Lung (tissue), 12 donors: Measurements from ENCODE around the gene C1orf198. TPM values are rescaled to one million over a fixed set of nuclear protein-coding genes. Genes with fewer than 3 reads are reported as not detected.

Source experiments
- ATAC-seq: fragments of 200-7000 bp; cut with Tn5 transposase; one replicate; pipeline ENCODE4 v1.9.1; 2020; ENCODE audit warnings: moderate number of reproducible peaks; ENCODE audit not compliant: insufficient read depth, low FRiP score
- DNase-seq, 3 donors: peaks; one replicate each; pipeline ENCODE4 v3.0.0-alpha.2; 2013 to 2017
- H3K27ac ChIP-seq, 2 donors: one replicate each; pipeline ENCODE4 v1.5.1; 2013; ENCODE audit warnings: mild to moderate bottlenecking in 2 of 2, moderate library complexity in 2 of 2, control low read depth in 1 of 2, inconsistent platforms in 1 of 2, low read depth in 1 of 2, low read length in 1 of 2
- H3K27me3 ChIP-seq, 3 donors: one replicate each; pipeline ENCODE4 v1.5.1; 2013; ENCODE audit warnings: low read length in 2 of 3; ENCODE audit not compliant: control insufficient read depth in 3 of 3, insufficient read depth in 3 of 3
- H3K36me3 ChIP-seq, 4 donors: one replicate each; pipeline ENCODE4 v1.5.1; 2013; ENCODE audit warnings: low read length in 4 of 4, mild to moderate bottlenecking in 1 of 4, moderate library complexity in 1 of 4; ENCODE audit not compliant: control insufficient read depth in 4 of 4, insufficient read depth in 4 of 4
- H3K4me1 ChIP-seq, 5 donors: one replicate each; pipeline ENCODE4 v1.5.1; 2013; ENCODE audit warnings: low read length in 5 of 5, mild to moderate bottlenecking in 2 of 5, moderate library complexity in 1 of 5; ENCODE audit not compliant: control insufficient read depth in 5 of 5, insufficient read depth in 5 of 5
- H3K4me3 ChIP-seq: one replicate; pipeline ENCODE4 v1.5.1; 2013; ENCODE audit warnings: mild to moderate bottlenecking, control low read depth, moderate library complexity
- H3K9ac ChIP-seq, 2 donors: one replicate each; pipeline ENCODE4 v1.5.1; 2013; ENCODE audit warnings: low read length in 2 of 2, control low read depth in 1 of 2; ENCODE audit not compliant: insufficient read depth in 1 of 2
- H3K9me3 ChIP-seq, 4 donors: one replicate each; pipeline ENCODE4 v1.5.1; 2013; ENCODE audit warnings: low read length in 3 of 4, mild to moderate bottlenecking in 1 of 4, moderate library complexity in 1 of 4; ENCODE audit not compliant: control insufficient read depth in 4 of 4, insufficient read depth in 3 of 4
- WGBS, 2 donors: extraction: QIAGEN DNeasy Blood & Tissue Kit; methylation state at CpG; one replicate each; pipeline ENCODE4 v1.1.7; 2013; 5-methylcytosine and 5-hydroxymethylcytosine counted together
- polyA plus RNA-seq, 2 donors: library from polyadenylated mRNA; stranded (reverse); fragments of 200-250 nt; gene quantifications; one replicate each; pipeline ENCODE4 v1.2.1, GENCODE V29; 2013
- total RNA-seq, 2 donors: library from RNA; depleted of rRNA in 1 of 2; stranded (reverse); fragments of >200 nt in 1 of 2; gene quantifications; one replicate each; pipeline ENCODE4 v1.2.1, GENCODE V29; 2014 to 2021
- TF ChIP-seq, protein P1 (sequence below): IDR thresholded peaks from 2 replicates; pipeline ENCODE4 v1.5.1; 2012; ENCODE audit warnings: mild to moderate bottlenecking; ENCODE audit errors: control extremely low read depth, extremely low read depth
- donor health status: control.
- donor health status: control.
- donor health status: Bipolar disorder and iron deficiency.
- donor health status: healthy.
- donor health status: DM: yes; HTN: yes; CAD: no.

The C1orf198 gene
- total and polyA plus RNA-seq, 4 donors: 25.8 to 109 (median 49.7) TPM

DNA sequence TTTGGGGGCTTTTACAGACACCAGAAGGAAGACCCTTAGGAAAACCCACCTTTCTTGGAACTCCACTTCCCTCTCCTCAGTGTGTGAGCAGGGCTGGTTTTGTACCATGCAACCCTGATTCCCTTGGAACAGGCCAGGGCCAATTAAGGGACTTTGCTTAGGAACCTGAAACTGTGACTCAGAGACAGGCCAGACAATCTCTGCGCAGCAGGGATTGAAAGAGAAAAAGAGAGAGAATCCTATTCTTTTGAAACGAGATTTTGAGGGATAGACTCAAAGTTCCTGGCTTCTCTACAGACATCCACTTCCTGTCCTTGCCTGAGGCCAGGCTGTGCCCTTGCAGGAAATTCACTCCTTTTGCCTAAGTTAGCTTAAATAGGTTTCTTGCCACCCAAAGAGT is 23.1 kb upstream of the C1orf198 start:
- H3K27ac ChIP-seq: no peak overlapping the region

DNA sequence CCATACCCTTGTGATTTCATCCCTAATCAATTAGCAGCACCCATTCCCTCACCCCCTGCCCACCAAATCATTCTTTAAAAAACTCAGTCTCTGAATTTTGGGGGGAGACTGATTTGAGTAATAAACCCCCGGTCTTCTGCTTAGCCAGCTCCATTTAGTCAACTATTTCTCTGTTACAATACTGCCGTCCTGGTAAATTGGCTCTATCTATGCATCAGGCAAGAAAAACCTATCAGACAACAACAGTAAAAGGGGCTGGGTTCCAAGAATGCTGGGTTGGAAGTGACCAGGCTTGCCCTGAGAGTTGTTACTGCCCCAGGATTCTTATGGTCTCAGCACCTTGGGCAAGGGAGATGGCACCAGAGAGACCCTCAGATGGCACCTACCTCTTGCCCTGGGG is 16.3 kb upstream of the C1orf198 start:
- ATAC-seq (no peak), DNase-seq (no peak)
- WGBS, 2 donors: 88 to 92% methylated on average over 2 of the region's 2 CpGs
- Histone ChIP-seq H3K36me3 (no peaks in the 10 kb centered on the region), H3K4me3 (no peak overlapping the region), H3K27me3 (peaks cover 0 to 4% (median 0%) of the 10 kb centered on the region in 3 donors), H3K9me3 (peaks cover 0 to 7% (median 3%) of the 10 kb centered on the region in 4 donors), H3K4me1 (no peaks in the 10 kb centered on the region), H3K9ac (no peak overlapping the region), H3K27ac (no peak overlapping the region)
- TF ChIP-seq, protein P1, sequence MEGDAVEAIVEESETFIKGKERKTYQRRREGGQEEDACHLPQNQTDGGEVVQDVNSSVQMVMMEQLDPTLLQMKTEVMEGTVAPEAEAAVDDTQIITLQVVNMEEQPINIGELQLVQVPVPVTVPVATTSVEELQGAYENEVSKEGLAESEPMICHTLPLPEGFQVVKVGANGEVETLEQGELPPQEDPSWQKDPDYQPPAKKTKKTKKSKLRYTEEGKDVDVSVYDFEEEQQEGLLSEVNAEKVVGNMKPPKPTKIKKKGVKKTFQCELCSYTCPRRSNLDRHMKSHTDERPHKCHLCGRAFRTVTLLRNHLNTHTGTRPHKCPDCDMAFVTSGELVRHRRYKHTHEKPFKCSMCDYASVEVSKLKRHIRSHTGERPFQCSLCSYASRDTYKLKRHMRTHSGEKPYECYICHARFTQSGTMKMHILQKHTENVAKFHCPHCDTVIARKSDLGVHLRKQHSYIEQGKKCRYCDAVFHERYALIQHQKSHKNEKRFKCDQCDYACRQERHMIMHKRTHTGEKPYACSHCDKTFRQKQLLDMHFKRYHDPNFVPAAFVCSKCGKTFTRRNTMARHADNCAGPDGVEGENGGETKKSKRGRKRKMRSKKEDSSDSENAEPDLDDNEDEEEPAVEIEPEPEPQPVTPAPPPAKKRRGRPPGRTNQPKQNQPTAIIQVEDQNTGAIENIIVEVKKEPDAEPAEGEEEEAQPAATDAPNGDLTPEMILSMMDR: no peak

More for the DNA sequence above, 23.1 kb upstream of the C1orf198 start:
- 57 to 61% methylated on average over 2 of the region's 2 CpGs for WGBS, 2 donors
- Histone ChIP-seq H3K9me3 (no peaks in the 10 kb centered on the region), H3K4me1 (no peaks in the 10 kb centered on the region), H3K27me3 (no peaks in the 10 kb centered on the region), H3K9ac (no peak overlapping the region), H3K4me3 (no peak overlapping the region), H3K36me3 (no peaks in the 10 kb centered on the region)
- TF ChIP-seq, protein P1: no peak
- ATAC-seq (no peak), DNase-seq (no peak)

DNA sequence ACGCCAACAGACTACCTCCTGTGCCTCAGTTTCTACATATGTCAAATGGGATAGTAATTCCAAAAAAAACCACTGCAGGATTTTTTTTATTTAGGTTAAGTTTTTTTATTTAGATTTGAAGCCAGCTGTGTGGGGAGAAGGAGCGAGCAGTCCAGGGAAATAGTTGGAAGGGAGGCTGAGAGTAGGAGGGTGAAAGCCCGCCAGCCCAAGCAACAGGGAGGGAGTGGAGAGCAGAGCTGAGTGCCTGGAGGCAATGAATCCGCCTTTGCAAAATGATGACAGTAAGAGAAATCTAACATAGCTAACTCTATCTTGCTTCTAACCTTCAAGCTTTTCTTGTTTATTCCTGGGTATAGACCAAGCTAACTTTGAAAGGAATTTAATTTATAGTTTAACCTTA is 15.6 kb upstream of the C1orf198 start:
- no peaks in the 10 kb centered on the region for H3K36me3 ChIP-seq
- H3K4me1 ChIP-seq: no peaks in the 10 kb centered on the region
- H3K4me3 ChIP-seq: no peak overlapping the region
- no peak for DNase-seq
- ATAC-seq: no peak
- H3K9me3 ChIP-seq: peaks cover 0 to 7% (median 3%) of the 10 kb centered on the region in 4 donors
- no peak overlapping the region for H3K27ac ChIP-seq
- TF ChIP-seq, protein P1: no peak
- H3K27me3 ChIP-seq: peaks cover 0 to 4% (median 0%) of the 10 kb centered on the region in 3 donors
- no peak overlapping the region for H3K9ac ChIP-seq
- 80 to 82% methylated on average over 4 of the region's 4 CpGs for WGBS, 2 donors

DNA sequence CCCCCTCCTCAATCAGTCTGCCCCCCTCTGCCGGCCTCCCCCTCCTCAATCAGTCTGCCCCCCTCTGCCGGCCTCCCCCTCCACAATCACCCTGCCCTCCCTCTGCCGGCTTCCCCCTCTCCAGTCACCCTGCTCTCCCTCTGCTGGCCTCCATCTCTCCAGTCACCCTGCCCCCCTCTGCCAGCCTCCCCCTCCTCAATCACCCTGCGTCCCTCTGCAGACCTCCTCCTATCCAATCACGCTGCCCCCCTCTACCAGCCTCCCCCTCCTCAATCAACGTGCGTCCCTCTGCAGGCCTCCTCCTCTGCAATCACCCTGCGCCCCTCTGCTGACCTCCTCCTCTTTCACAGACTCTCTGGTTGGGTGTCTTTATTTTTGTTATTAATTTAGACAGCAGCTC is 11.5 kb upstream of the C1orf198 start:
- ATAC-seq: no peak
- no peak overlapping the region for H3K9ac ChIP-seq
- DNase-seq: no peak
- TF ChIP-seq, protein P1: no peak
- 28 to 39% methylated on average over 8 of the region's 8 CpGs for WGBS, 2 donors
- no peaks in the 10 kb centered on the region for H3K4me1 ChIP-seq
- peaks cover 0 to 3% (median under 1%) of the 10 kb centered on the region in 4 donors for H3K9me3 ChIP-seq
- H3K27me3 ChIP-seq: peaks cover 0 to 4% (median 0%) of the 10 kb centered on the region in 3 donors
- H3K4me3 ChIP-seq: no peak overlapping the region
- no peak overlapping the region for H3K27ac ChIP-seq
- no peaks in the 10 kb centered on the region for H3K36me3 ChIP-seq
